Psoas muscle (tissue), 8 donors: ENCODE data around the gene ODAD4. TPM values are rescaled to one million over a fixed set of nuclear protein-coding genes. Genes with fewer than 3 reads are reported as not detected.

Experiments
- ATAC-seq, 4 donors: fragments of 200-7000 bp; cut with Tn5 transposase; one replicate each; pipeline ENCODE4 v1.9.1; 2020; ENCODE audit warnings: moderate library complexity in 3 of 4, mild to moderate bottlenecking in 2 of 4
- DNase-seq, 2 donors: peaks; one replicate each; pipeline ENCODE4 v3.0.0-alpha.2; 2020
- H3K27ac ChIP-seq: fragments of 200-600 bp; one replicate; pipeline ENCODE4 v1.8.0; 2022
- H3K27me3 ChIP-seq, 3 donors: fragments of 200-600 bp in 1 of 3; one replicate each; pipeline versions ENCODE4 v1.6.1 to v1.8.0; 2013 to 2022; ENCODE audit warnings: low read length in 2 of 3, mild to moderate bottlenecking in 2 of 3, moderate library complexity in 1 of 3; ENCODE audit not compliant: insufficient read depth in 3 of 3
- H3K36me3 ChIP-seq, 2 donors: fragments of 200-600 bp in 1 of 2; one replicate each; pipeline versions ENCODE4 v1.6.1 to v1.8.0; 2013 to 2022; ENCODE audit warnings: low read depth in 1 of 2, mild to moderate bottlenecking in 1 of 2, moderate library complexity in 1 of 2; ENCODE audit not compliant: insufficient read depth in 1 of 2
- H3K4me1 ChIP-seq: fragments of 200-600 bp; one replicate; pipeline ENCODE4 v1.8.0; 2022
- H3K4me3 ChIP-seq: fragments of 200-600 bp; one replicate; pipeline ENCODE4 v1.8.0; 2022; ENCODE audit warnings: mild to moderate bottlenecking
- H3K9me3 ChIP-seq: fragments of 200-600 bp; one replicate; pipeline ENCODE4 v1.8.0; 2022
- WGBS, 3 donors: extraction: QIAGEN DNeasy Blood & Tissue Kit; methylation state at CpG; one replicate each; pipeline versions ENCODE4 v1.1.6 to v1.1.7; 2013; 5-methylcytosine and 5-hydroxymethylcytosine counted together
- intact Hi-C, 2 donors: fragments of 100-400 bp; cut with DNase I; formaldehyde crosslinking; loops; one replicate each; pipeline versions ENCODE4 v1.11.0 to v1.14.2; 2022
- polyA plus RNA-seq, 3 donors: library from polyadenylated mRNA; stranded (reverse); fragments of 200-250 nt; gene quantifications; one replicate each; pipeline ENCODE4 v1.2.3, GENCODE V29; 2013
- total RNA-seq, 4 donors: library from RNA; stranded (reverse); fragmentation: NEBNext Ultra II Directional in 2 of 4; extraction: Animal tissue kit (Norgen Biotek cat#: 25700) in 2 of 4; gene quantifications; one replicate each; pipeline versions ENCODE4 v1.2.1 to v1.2.4, GENCODE V29; 2021 to 2023
- TF ChIP-seq, protein P1 (sequence below): fragments of 200-600 bp; IDR thresholded peaks from one replicate; pipeline ENCODE4 v1.8.0; 2022; ENCODE audit warnings: antibody characterized with exemption
- donor health status: healthy with polysubstance abuse.
- donor health status: DM: no; HTN: no; CAD: no; lungs with moderate emphysema.
- donor health status: Bipolar disorder and iron deficiency.
- donor health status: healthy.
- donor health status: DM: yes; HTN: yes; CAD: no.
- donor health status: DM: no; HTN: no; CAD: no.
- donor health status: DM: no; HTN: no; CAD: no.
- donor health status: DM: yes; HTN: yes; CAD: no.

The ODAD4 gene
- total and polyA plus RNA-seq, 7 donors: 0.17 to 0.99 (median 0.32) TPM; not detected in 2

GRCh38 chr17:41970901-41971331, 40.5 kb downstream of the ODAD4 start:
- Histone ChIP-seq H3K27ac (peak overlapping the region; percentile 50), H3K27me3 (no peaks in the 10 kb centered on the region), H3K9me3 (no peaks in the 10 kb centered on the region), H3K4me1 (peaks cover 37% of the 10 kb centered on the region), H3K36me3 (peaks cover 4 to 59% of the 10 kb centered on the region in 2 donors), H3K4me3 (no peak overlapping the region)
- ATAC-seq (no peak), DNase-seq (peak in 1 of 2 donors; percentile 26)
- TF ChIP-seq, protein P1, sequence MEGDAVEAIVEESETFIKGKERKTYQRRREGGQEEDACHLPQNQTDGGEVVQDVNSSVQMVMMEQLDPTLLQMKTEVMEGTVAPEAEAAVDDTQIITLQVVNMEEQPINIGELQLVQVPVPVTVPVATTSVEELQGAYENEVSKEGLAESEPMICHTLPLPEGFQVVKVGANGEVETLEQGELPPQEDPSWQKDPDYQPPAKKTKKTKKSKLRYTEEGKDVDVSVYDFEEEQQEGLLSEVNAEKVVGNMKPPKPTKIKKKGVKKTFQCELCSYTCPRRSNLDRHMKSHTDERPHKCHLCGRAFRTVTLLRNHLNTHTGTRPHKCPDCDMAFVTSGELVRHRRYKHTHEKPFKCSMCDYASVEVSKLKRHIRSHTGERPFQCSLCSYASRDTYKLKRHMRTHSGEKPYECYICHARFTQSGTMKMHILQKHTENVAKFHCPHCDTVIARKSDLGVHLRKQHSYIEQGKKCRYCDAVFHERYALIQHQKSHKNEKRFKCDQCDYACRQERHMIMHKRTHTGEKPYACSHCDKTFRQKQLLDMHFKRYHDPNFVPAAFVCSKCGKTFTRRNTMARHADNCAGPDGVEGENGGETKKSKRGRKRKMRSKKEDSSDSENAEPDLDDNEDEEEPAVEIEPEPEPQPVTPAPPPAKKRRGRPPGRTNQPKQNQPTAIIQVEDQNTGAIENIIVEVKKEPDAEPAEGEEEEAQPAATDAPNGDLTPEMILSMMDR: no peak
- intact Hi-C loops: no loop called here
- 65 to 84% (median 75%) methylated on average over 5 of the region's 5 CpGs for WGBS, 3 donors

GRCh38 chr17:41971721-41972523, 41.5 kb downstream of the ODAD4 start:
- intact Hi-C loops: no loop called here
- Histone ChIP-seq H3K4me3 (no peak overlapping the region), H3K9me3 (no peaks in the 10 kb centered on the region), H3K27me3 (no peaks in the 10 kb centered on the region), H3K36me3 (peaks cover 4 to 69% of the 10 kb centered on the region in 2 donors), H3K27ac (peak overlapping the region; percentile 80), H3K4me1 (peaks cover 37% of the 10 kb centered on the region)
- ATAC-seq (no peak), DNase-seq (peak in 1 of 2 donors; percentile 43)
- WGBS, 3 donors: 77 to 82% (median 81%) methylated on average over 17 to 18 of the region's 18 CpGs
- TF ChIP-seq, protein P1: no peak

GRCh38 chr17:41972571-41973407, 42.4 kb downstream of the ODAD4 start:
- DNase-seq (peak; percentile 54 to 88), ATAC-seq (peak; percentile 74 to 88 (median 82))
- H3K9me3 ChIP-seq: no peaks in the 10 kb centered on the region
- no peaks in the 10 kb centered on the region for H3K27me3 ChIP-seq
- H3K27ac ChIP-seq: peak overlapping the region; percentile 80
- peaks cover 4 to 78% of the 10 kb centered on the region in 2 donors for H3K36me3 ChIP-seq
- TF ChIP-seq, protein P1: no peak
- intact Hi-C loops: no loop called here
- H3K4me1 ChIP-seq: peaks cover 30% of the 10 kb centered on the region
- peak overlapping the region; percentile 15 for H3K4me3 ChIP-seq
- 7 to 19% (median 16%) methylated on average over 22 of the region's 22 CpGs for WGBS, 3 donors

DNA sequence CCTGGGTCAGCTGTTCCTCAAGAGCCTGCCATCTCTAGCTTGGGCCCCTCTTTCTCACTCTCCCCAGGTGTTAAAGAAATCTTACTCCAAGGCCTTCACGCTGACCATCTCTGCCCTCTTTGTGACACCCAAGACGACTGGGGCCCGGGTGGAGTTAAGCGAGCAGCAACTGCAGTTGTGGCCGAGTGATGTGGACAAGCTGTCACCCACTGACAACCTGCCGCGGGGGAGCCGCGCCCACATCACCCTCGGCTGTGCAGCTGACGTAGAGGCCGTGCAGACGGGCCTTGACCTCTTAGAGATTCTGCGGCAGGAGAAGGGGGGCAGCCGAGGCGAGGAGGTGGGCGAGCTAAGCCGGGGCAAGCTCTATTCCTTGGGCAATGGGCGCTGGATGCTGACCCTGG, 43.0 kb downstream of the ODAD4 start:
- Histone ChIP-seq H3K4me3 (peak overlapping the region; percentile 15), H3K27me3 (no peaks in the 10 kb centered on the region), H3K9me3 (no peaks in the 10 kb centered on the region), H3K36me3 (peaks cover 4 to 78% of the 10 kb centered on the region in 2 donors), H3K27ac (peak overlapping the region; percentile 80), H3K4me1 (peaks cover 25% of the 10 kb centered on the region)
- DNase-seq (peak; percentile 29 to 61), ATAC-seq (peak; percentile 13 to 33 (median 26))
- intact Hi-C loops: no loop called here
- WGBS, 3 donors: 32 to 53% (median 34%) methylated on average over 19 of the region's 19 CpGs
- TF ChIP-seq, protein P1: no peak
